ENCODE measurements around the gene MYO9B.

The MYO9B gene, protein sequence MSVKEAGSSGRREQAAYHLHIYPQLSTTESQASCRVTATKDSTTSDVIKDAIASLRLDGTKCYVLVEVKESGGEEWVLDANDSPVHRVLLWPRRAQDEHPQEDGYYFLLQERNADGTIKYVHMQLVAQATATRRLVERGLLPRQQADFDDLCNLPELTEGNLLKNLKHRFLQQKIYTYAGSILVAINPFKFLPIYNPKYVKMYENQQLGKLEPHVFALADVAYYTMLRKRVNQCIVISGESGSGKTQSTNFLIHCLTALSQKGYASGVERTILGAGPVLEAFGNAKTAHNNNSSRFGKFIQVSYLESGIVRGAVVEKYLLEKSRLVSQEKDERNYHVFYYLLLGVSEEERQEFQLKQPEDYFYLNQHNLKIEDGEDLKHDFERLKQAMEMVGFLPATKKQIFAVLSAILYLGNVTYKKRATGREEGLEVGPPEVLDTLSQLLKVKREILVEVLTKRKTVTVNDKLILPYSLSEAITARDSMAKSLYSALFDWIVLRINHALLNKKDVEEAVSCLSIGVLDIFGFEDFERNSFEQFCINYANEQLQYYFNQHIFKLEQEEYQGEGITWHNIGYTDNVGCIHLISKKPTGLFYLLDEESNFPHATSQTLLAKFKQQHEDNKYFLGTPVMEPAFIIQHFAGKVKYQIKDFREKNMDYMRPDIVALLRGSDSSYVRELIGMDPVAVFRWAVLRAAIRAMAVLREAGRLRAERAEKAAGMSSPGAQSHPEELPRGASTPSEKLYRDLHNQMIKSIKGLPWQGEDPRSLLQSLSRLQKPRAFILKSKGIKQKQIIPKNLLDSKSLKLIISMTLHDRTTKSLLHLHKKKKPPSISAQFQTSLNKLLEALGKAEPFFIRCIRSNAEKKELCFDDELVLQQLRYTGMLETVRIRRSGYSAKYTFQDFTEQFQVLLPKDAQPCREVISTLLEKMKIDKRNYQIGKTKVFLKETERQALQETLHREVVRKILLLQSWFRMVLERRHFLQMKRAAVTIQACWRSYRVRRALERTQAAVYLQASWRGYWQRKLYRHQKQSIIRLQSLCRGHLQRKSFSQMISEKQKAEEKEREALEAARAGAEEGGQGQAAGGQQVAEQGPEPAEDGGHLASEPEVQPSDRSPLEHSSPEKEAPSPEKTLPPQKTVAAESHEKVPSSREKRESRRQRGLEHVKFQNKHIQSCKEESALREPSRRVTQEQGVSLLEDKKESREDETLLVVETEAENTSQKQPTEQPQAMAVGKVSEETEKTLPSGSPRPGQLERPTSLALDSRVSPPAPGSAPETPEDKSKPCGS (N-terminal part only)

DNA sequence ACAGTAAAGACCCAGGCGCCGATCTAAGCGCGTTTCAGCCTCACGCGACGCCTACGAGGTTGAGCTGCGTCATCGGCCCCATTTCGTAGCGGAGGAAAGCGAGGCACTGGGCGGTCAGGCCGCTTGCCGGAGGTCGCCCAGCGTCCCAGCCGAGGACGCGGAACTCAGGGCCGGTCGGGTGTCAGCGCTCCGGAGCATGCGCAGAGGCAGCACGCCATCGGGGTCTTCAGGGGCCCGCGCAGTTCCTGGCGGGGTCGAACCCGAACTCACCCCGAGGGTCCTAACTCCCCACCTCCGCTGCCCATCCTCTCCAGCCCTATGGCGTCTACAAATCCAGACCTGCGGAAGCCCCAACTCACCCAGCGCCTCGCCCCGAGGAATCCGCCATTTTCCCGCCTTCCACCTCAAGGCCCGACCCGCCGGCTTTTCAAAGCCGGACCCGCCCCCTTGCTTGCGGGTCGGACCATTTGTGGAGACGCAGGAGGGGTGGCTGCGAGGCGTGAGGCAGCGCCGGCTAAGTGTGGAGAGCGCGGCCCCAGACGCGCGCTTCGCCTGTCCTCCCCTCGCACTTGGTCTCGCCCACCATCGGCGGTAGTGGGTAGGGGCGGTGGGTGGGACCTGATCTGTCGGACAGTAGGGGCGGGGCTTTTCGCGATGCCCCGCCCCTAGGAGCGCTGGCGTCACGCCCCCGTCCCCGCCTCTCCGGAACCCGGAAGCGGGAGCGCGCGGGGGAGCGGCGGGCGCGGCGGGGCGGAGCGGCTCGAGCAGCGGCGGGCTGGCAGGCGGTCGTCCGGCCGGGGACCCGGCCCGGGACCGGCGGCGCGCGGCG is at the start of gene MYO9B, which contains the start of gene HAUS8:
Gene MYO9B (plus strand): TSS at position 743 of the 829 bp plus-strand sequence. CDS start 25,941 bp downstream, outside the sequence.
Gene HAUS8 (minus strand): TSS at position 418 of the 829 bp plus-strand sequence. CDS start 30 bp downstream, at position 388.
- FAIRE-seq, result peak; percentile 34

- FAIRE-seq, result no peak
Measured at GRCh38 chr19:17025991-17026658, 49.5 kb upstream of the MYO9B start.

DNA sequence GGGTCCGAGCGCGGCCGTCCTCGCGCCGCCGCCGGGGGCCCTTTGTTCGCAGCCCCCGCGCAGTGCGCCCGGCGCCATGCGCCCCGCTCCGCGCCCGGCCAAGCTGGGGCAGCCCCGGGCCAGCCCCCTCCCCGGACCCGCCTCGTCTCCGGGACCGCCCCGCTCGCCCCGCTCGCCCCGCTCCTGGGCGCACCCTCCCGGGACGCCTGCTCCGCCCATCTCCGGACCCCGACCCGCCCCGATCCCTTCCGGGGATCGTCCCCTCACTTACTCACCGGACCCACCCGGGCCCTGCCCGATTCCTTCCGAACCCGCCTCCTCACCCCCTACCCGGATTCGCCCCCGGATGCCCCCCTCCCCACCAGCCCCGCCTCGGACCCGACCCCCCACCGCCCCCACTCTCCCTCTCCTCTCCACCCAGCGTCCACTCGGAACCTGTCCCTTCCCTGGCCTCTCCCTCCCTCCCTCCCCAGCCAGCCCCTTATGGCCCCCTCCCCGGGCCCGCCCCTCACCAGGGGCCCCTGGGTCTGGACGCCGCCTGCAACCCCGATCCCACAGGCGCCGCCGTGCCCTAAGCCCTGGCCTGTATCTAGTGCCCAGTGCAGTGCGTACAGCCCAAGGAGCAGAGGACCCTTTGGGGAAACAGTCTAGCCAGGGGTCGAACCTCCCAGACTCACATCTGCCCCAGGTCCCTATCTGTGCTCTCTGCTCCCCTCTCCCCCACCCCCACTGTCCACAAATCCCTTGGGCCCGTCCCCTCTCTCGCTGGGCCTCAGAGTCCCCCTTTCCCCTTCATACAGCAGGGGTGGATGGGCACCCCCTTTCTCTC is 48.7 kb upstream of the MYO9B start, which contains the start of gene CPAMD8:
Gene CPAMD8 (minus strand): TSS at position 105 of the 829 bp plus-strand sequence. CDS start 168 bp downstream, outside the sequence.
- FAIRE-seq, result no peak

GRCh38 chr19:17027535-17027975 is 48.0 kb upstream of the MYO9B start:
- FAIRE-seq, result no peak

DNA sequence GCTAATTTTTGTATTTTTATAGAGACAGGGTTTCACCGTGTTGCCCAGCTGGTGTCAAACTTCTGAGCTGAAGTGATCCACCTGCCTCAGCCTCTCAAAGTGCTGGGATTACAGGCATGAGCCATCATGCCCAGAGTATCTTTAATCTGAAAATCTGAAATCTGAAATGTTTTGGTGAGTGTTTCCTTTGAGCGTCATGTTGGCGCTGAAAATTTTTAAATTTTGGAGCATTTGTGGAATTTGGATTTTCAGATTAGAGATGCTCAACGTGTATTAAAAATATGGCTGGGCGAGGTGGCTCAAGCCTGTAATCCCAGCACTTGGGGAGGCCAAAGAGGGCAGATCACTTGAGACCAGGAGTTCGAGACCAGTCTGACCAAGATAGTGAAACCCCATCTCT is 43.8 kb upstream of the MYO9B start:
- no peak for FAIRE-seq

GRCh38 chr19:17035842-17036424 is 39.6 kb upstream of the MYO9B start:
- no peak for FAIRE-seq

GRCh38 chr19:17036640-17037039 is 38.9 kb upstream of the MYO9B start:
- FAIRE-seq, result no peak

- FAIRE-seq, result no peak
Measured at GRCh38 chr19:17037184-17037583, 38.4 kb upstream of the MYO9B start.

- no peak for FAIRE-seq
Measured at GRCh38 chr19:17037966-17038500, 37.5 kb upstream of the MYO9B start.

GRCh38 chr19:17041976-17042375 is 33.6 kb upstream of the MYO9B start:
- no peak for FAIRE-seq

GRCh38 chr19:17043744-17044143 is 31.8 kb upstream of the MYO9B start:
- FAIRE-seq, result no peak

- FAIRE-seq, result no peak
Measured at GRCh38 chr19:17045907-17046502, 29.6 kb upstream of the MYO9B start.

- no peak for FAIRE-seq
Measured at GRCh38 chr19:17048885-17049453, 26.6 kb upstream of the MYO9B start.

GRCh38 chr19:17049711-17050280 is 25.8 kb upstream of the MYO9B start:
- FAIRE-seq, result no peak

DNA sequence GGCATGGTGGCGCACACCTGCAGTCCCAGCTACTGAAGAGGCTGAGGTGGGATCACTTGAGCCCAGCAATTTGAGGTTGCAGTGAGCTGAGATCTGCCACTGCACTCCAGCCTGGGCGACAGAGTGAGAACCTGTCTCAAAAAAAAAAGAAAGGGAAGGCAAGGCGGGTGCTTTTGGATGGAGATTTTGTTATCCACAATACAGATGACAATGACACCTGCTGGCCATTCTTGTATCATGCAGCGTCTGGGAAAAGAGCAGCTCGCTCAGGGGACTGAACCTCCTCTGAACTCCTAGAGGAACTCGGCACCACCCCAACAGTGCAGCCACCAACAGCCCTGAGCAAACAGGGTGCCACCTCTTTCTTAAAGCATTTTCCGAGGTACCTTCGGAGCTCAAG is 23.1 kb upstream of the MYO9B start:
- no peak for FAIRE-seq

- no peak for FAIRE-seq
Measured at GRCh38 chr19:17054746-17055145, 20.8 kb upstream of the MYO9B start.

- no peak for FAIRE-seq
Measured at GRCh38 chr19:17055636-17056035, 19.9 kb upstream of the MYO9B start.

DNA sequence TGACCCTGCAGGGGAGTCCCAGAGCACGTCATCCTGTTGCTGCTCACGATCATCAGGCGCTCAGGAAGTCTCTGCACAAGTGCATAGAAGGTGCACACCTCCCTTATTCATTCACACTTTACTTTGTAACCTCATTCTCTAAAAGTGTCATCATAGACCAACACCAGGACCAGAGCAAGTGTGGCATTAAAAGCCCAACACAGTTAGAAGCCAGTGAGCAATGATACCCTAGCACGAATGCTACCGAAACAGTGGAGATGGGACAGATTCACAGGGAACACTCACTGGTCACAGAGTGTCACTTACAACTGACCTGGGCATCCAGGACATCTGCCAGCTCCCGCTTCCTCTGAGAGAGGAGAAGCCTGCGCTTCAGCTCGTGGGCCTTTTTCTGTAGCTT is 17.3 kb upstream of the MYO9B start:
- FAIRE-seq, result no peak

Measured in TTC549 (cell line).